H9 (cell line): Measurements from ENCODE around the gene SHC4. TPM values are rescaled to one million over a fixed set of nuclear protein-coding genes. Genes with fewer than 3 reads are reported as not detected.

Experiments used
- DNase-seq: peaks from one replicate; pipeline ENCODE4 v3.0.0-alpha.2; 2017
- H2AFZ ChIP-seq: one replicate; pipeline ENCODE4 v1.6.1; 2013; ENCODE audit warnings: mild to moderate bottlenecking, low read length, control low read depth, moderate library complexity
- H2AK5ac ChIP-seq: 2 replicates; pipeline ENCODE4 v1.6.1; 2013; ENCODE audit warnings: low read length, control low read depth, mixed read lengths; ENCODE audit not compliant: insufficient read length
- H2BK120ac ChIP-seq: one replicate; pipeline ENCODE4 v1.6.1; 2013; ENCODE audit warnings: low read depth, mild to moderate bottlenecking, low read length, control low read depth, inconsistent platforms; ENCODE audit not compliant: poor library complexity, severe bottlenecking
- H2BK12ac ChIP-seq: 2 replicates; pipeline ENCODE4 v1.6.1; 2013; ENCODE audit warnings: low read length, control low read depth, mixed read lengths, low read depth; ENCODE audit not compliant: insufficient read length
- H2BK15ac ChIP-seq: 2 replicates; pipeline ENCODE4 v1.6.1; 2013; ENCODE audit warnings: low read depth, low read length, control low read depth
- H2BK20ac ChIP-seq: one replicate; pipeline ENCODE4 v1.6.1; 2013; ENCODE audit warnings: low read depth, mild to moderate bottlenecking, low read length, control low read depth, inconsistent platforms; ENCODE audit not compliant: poor library complexity, severe bottlenecking
- H2BK5ac ChIP-seq: 2 replicates; pipeline ENCODE4 v1.6.1; 2013; ENCODE audit warnings: low read length, control low read depth, mixed read lengths; ENCODE audit not compliant: insufficient read length
- H3K14ac ChIP-seq: 2 replicates; pipeline ENCODE4 v1.6.1; 2013; ENCODE audit warnings: low read length, control low read depth; ENCODE audit not compliant: insufficient read depth
- H3K18ac ChIP-seq: 2 replicates; pipeline ENCODE4 v1.6.1; 2013; ENCODE audit warnings: low read depth, mild to moderate bottlenecking, mixed read lengths, low read length, control low read depth; ENCODE audit not compliant: insufficient read length
- H3K23ac ChIP-seq: 2 replicates; pipeline ENCODE4 v1.6.1; 2013; ENCODE audit warnings: low read length, control low read depth, mixed read lengths, low read depth; ENCODE audit not compliant: insufficient read length
- H3K23me2 ChIP-seq: 2 replicates; pipeline ENCODE4 v1.6.1; 2013; ENCODE audit warnings: low read depth, mild to moderate bottlenecking, mixed read lengths, low read length, control low read depth; ENCODE audit not compliant: insufficient read length, poor library complexity, severe bottlenecking
- H3K27ac ChIP-seq: 2 replicates; pipeline ENCODE4 v1.5.1; 2013; ENCODE audit warnings: low read length, control low read depth, mixed read lengths, low read depth; ENCODE audit not compliant: insufficient read length
- H3K27me3 ChIP-seq: 2 replicates; pipeline ENCODE4 v1.6.1; 2013; ENCODE audit warnings: low read length, control low read depth, inconsistent platforms; ENCODE audit not compliant: insufficient read depth
- H3K4ac ChIP-seq: 2 replicates; pipeline ENCODE4 v1.6.1; 2013; ENCODE audit warnings: low read depth, mild to moderate bottlenecking, control low read depth, inconsistent platforms, low read length, moderate library complexity
- H3K4me1 ChIP-seq: 2 replicates; pipeline ENCODE4 v1.6.1; 2013; ENCODE audit warnings: low read length, control low read depth, inconsistent platforms; ENCODE audit not compliant: insufficient read depth
- H3K4me2 ChIP-seq: 2 replicates; pipeline ENCODE4 v1.6.1; 2013; ENCODE audit warnings: low read length, control low read depth, mixed read lengths; ENCODE audit not compliant: insufficient read length, insufficient read depth
- H3K56ac ChIP-seq: 2 replicates; pipeline ENCODE4 v1.6.1; 2013; ENCODE audit warnings: low read depth, mild to moderate bottlenecking, mixed read lengths, low read length, control low read depth; ENCODE audit not compliant: insufficient read length
- H3K79me1 ChIP-seq: 2 replicates; pipeline ENCODE4 v1.6.1; 2013; ENCODE audit warnings: low read depth, mild to moderate bottlenecking, moderate library complexity, low read length, control low read depth, inconsistent platforms; ENCODE audit not compliant: insufficient read depth, poor library complexity, severe bottlenecking
- H3K79me2 ChIP-seq: 2 replicates; pipeline ENCODE4 v1.6.1; 2013; ENCODE audit warnings: low read length, control low read depth, inconsistent platforms; ENCODE audit not compliant: insufficient read depth
- H3K9ac ChIP-seq: 2 replicates; pipeline ENCODE4 v1.6.1; 2013; ENCODE audit warnings: low read length, control low read depth, mixed read lengths; ENCODE audit not compliant: insufficient read length; ENCODE audit errors: extremely low read depth
- H3K9me3 ChIP-seq: one replicate; pipeline ENCODE4 v1.6.1; 2013; ENCODE audit warnings: low read depth, low read length, inconsistent platforms; ENCODE audit not compliant: control insufficient read depth
- H3T11ph ChIP-seq: one replicate; pipeline ENCODE4 v1.6.1; 2013; ENCODE audit warnings: mild to moderate bottlenecking, low read length, control low read depth, inconsistent platforms
- H4K20me1 ChIP-seq: one replicate; pipeline ENCODE4 v1.6.1; 2013; ENCODE audit not compliant: control insufficient read depth, insufficient read length, insufficient read depth
- H4K5ac ChIP-seq: 2 replicates; pipeline ENCODE4 v1.6.1; 2013; ENCODE audit warnings: low read depth, mild to moderate bottlenecking, mixed read lengths, low read length, control low read depth; ENCODE audit not compliant: insufficient read length
- H4K8ac ChIP-seq: replicated peaks from 2 replicates; pipeline ENCODE4 v1.6.1; 2013; ENCODE audit warnings: low read length, control low read depth, mixed read lengths, low read depth; ENCODE audit not compliant: insufficient read length
- H4K91ac ChIP-seq: 2 replicates; pipeline ENCODE4 v1.6.1; 2013; ENCODE audit warnings: low read depth, mild to moderate bottlenecking, moderate library complexity, mixed read lengths, low read length, control low read depth; ENCODE audit not compliant: insufficient read length
- H3K27ac Mint-ChIP-seq, 3 experiments: 2 replicates in 2 of 3; 3 replicates in 1 of 3; pipeline ENCODE4 v1.8.0; 2020 to 2021; ENCODE audit warnings: mixed read lengths in 3 of 3, mild to moderate bottlenecking in 1 of 3, moderate library complexity in 1 of 3
- H3K27me3 Mint-ChIP-seq: 2 replicates; pipeline ENCODE4 v1.8.0; 2021; ENCODE audit warnings: low read depth, mild to moderate bottlenecking, moderate library complexity, mixed read lengths
- H3K36me3 Mint-ChIP-seq, 3 experiments: 2 replicates in 2 of 3; 3 replicates in 1 of 3; pipeline ENCODE4 v1.8.0; 2020 to 2021; ENCODE audit warnings: low read depth in 3 of 3, mixed read lengths in 3 of 3; ENCODE audit not compliant: insufficient read depth in 1 of 3
- H3K4me1 Mint-ChIP-seq, 2 experiments: 2 replicates each; pipeline ENCODE4 v1.8.0; 2020; ENCODE audit warnings: mixed read lengths in 2 of 2
- H3K4me3 Mint-ChIP-seq, 2 experiments: 2 replicates in 1 of 2; 3 replicates in 1 of 2; pipeline ENCODE4 v1.8.0; 2020 to 2021; ENCODE audit warnings: mild to moderate bottlenecking in 2 of 2, mixed read lengths in 2 of 2, moderate library complexity in 1 of 2
- H3K9me3 Mint-ChIP-seq, 2 experiments: 2 replicates in 1 of 2; 3 replicates in 1 of 2; pipeline ENCODE4 v1.8.0; 2020; ENCODE audit warnings: mild to moderate bottlenecking in 2 of 2, mixed read lengths in 2 of 2, moderate library complexity in 1 of 2
- WGBS: extraction: QIAGEN DNeasy Blood & Tissue Kit; methylation state at CpG from one replicate; pipeline ENCODE4 v1.1.7; 2013; ENCODE audit warnings: missing lambda C conversion rate, low lambda C conversion rate, mixed read lengths; ENCODE audit not compliant: insufficient read length; ENCODE audit errors: extremely low coverage; 5-methylcytosine and 5-hydroxymethylcytosine counted together
- total RNA-seq: library from RNA; stranded (reverse); gene quantifications from 2 replicates; pipeline ENCODE4 v1.2.1, GENCODE V29; 2021
- TF ChIP-seq, protein P1 (sequence below): fragments of 200-600 bp; sonication (generic); conservative IDR thresholded peaks from 3 replicates; pipeline ENCODE4 v1.8.0; 2021; ENCODE audit warnings: antibody characterized with exemption, mild to moderate bottlenecking

The SHC4 gene
- total RNA-seq, 1 experiment from 2014 or later, result 0.26 TPM

DNA sequence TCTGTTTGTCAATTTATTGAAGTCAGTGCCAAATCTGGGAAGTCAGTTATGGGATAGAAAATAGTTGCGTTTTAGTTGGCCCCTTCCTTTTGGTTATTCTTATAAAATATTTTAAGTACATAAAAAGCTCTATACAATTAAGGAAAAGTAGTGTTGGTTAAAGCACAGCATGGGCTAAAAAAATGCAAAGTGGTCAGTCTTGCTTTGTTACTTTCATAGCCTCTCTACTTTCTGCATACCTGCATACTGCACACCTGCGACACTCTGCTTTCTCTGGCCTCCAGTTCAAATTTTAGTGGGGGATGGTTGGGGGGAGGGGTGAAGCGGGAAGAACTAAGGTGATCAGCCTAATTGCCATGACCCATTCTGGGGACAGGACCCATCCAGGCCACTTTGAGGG is 21.8 kb upstream of the SHC4 start:
- no peaks in the 10 kb centered on the region for H3K9me3 ChIP-seq
- H2BK20ac ChIP-seq, result no peak overlapping the region
- Mint-ChIP-seq H3K27ac (no peak overlapping the region), H3K27me3 (peaks cover 5% of the 10 kb centered on the region; the same call in 1 of the 2 replicates), H3K9me3 (no peaks in the 10 kb centered on the region), H3K4me1 (peaks cover 12 to 17% of the 10 kb centered on the region in 2 experiments), H3K36me3 (peaks cover 0 to 5% (median 0%) of the 10 kb centered on the region in 3 experiments; a peak in 2 of 7 replicates), H3K4me3 (no peak overlapping the region)
- H3K79me1 ChIP-seq, result no peaks in the 10 kb centered on the region
- H3K4ac ChIP-seq, result no peak overlapping the region
- H2BK120ac ChIP-seq, result no peak overlapping the region
- no peak overlapping the region for H2AK5ac ChIP-seq
- no peak overlapping the region for H2BK5ac ChIP-seq
- H3K23me2 ChIP-seq, result no peaks in the 10 kb centered on the region
- no peak overlapping the region for H4K5ac ChIP-seq
- H4K20me1 ChIP-seq, result no peaks in the 10 kb centered on the region
- H2BK12ac ChIP-seq, result no peak overlapping the region
- H3K9ac ChIP-seq, result no peak overlapping the region
- DNase-seq, result no peak
- no peak overlapping the region for H3K18ac ChIP-seq
- no peaks in the 10 kb centered on the region for H3K79me2 ChIP-seq
- H3K56ac ChIP-seq, result no peak overlapping the region
- no peaks in the 10 kb centered on the region for H3K27me3 ChIP-seq
- H3K14ac ChIP-seq, result no peak overlapping the region
- no peaks in the 10 kb centered on the region for H3K4me1 ChIP-seq
- H4K91ac ChIP-seq, result no peak overlapping the region
- H2BK15ac ChIP-seq, result no peak overlapping the region
- H4K8ac ChIP-seq, result no peak overlapping the region
- no peak overlapping the region for H3K27ac ChIP-seq
- H2AFZ ChIP-seq, result no peak overlapping the region
- no peak overlapping the region for H3K4me2 ChIP-seq
- no peak overlapping the region for H3T11ph ChIP-seq
- TF ChIP-seq, protein P1, sequence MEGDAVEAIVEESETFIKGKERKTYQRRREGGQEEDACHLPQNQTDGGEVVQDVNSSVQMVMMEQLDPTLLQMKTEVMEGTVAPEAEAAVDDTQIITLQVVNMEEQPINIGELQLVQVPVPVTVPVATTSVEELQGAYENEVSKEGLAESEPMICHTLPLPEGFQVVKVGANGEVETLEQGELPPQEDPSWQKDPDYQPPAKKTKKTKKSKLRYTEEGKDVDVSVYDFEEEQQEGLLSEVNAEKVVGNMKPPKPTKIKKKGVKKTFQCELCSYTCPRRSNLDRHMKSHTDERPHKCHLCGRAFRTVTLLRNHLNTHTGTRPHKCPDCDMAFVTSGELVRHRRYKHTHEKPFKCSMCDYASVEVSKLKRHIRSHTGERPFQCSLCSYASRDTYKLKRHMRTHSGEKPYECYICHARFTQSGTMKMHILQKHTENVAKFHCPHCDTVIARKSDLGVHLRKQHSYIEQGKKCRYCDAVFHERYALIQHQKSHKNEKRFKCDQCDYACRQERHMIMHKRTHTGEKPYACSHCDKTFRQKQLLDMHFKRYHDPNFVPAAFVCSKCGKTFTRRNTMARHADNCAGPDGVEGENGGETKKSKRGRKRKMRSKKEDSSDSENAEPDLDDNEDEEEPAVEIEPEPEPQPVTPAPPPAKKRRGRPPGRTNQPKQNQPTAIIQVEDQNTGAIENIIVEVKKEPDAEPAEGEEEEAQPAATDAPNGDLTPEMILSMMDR, result no peak
- no peak overlapping the region for H3K23ac ChIP-seq
- WGBS, result no CpG with 5 or more reads among the region's 3 CpGs
